Measurements from ENCODE around the gene CEP41. TPM values are rescaled to one million over a fixed set of nuclear protein-coding genes. Genes with fewer than 3 reads are reported as not detected.

CEP41 gene
- polyA plus RNA-seq, 2 of the 4 experiments (the other 2 are of a cell fraction): 13.0 to 23.1 TPM

GRCh38 chr7:130461272-130461671 is 20.5 kb upstream of the CEP41 start:
- no peak overlapping the region for H3K4me2 ChIP-seq
- TF ChIP-seq JUNB (IDR thresholded peaks at IDR 0.05): no peak
- no peak for TF ChIP-seq POLR2AphosphoS2 (conservative IDR thresholded peaks at IDR 0.05; ENCODE audit: low read length)
- no peak for TF ChIP-seq FOSL2 (IDR thresholded peaks at IDR 0.05)
- no peak for TF ChIP-seq FOSL2 (CRISPR knock-in tag; IDR thresholded peaks at IDR 0.05)
- TF ChIP-seq NFE2L2 (conservative IDR thresholded peaks at IDR 0.05; ENCODE audit: low read length): no peak
- TF ChIP-seq REST (IDR thresholded peaks at IDR 0.05): no peak
- TF ChIP-seq MAX (IDR thresholded peaks at IDR 0.05): no peak
- TF ChIP-seq ATOH8 (CRISPR knock-in tag; IDR thresholded peaks at IDR 0.05; ENCODE audit: low read depth): no peak
- no peak for TF ChIP-seq MAZ (IDR thresholded peaks at IDR 0.05; ENCODE audit: borderline replicate concordance, low read depth, low read length)
- no peak for TF ChIP-seq HDAC2 (IDR thresholded peaks at IDR 0.05)
- TF ChIP-seq CEBPB (IDR thresholded peaks at IDR 0.05): no peak
- TF ChIP-seq HMGXB4 (CRISPR knock-in tag; IDR thresholded peaks at IDR 0.05; ENCODE audit: borderline replicate concordance): no peak
- no peak for TF ChIP-seq BHLHE40 (IDR thresholded peaks at IDR 0.05; ENCODE audit: low read depth, low read length)
- ChIA-PET POLR2A (no interaction called here), CTCF (no interaction called here)
- no peak for FAIRE-seq
- H3K9me3 ChIP-seq: peaks cover 18% of the 10 kb centered on the region
- no peak overlapping the region for H3K27ac ChIP-seq
- no peaks in the 10 kb centered on the region for H3K4me1 ChIP-seq
- WGBS (ENCODE audit: missing lambda C conversion rate): 94% methylated on average over 2 of the region's 2 CpGs
- no peak overlapping the region for H3K4me3 ChIP-seq
- no peak for ATAC-seq
- DNase-seq (ENCODE audit: low read depth in 1 of 2, low spot score in 1 of 2): no peak

GRCh38 chr7:130458257-130458656 is 17.4 kb upstream of the CEP41 start:
- FAIRE-seq (no peak), DNase-seq (ENCODE audit: low read depth in 1 of 2, low spot score in 1 of 2) (no peak), ATAC-seq (no peak)
- Histone ChIP-seq H3K27ac (no peak overlapping the region), H3K4me1 (no peaks in the 10 kb centered on the region), H3K4me3 (no peak overlapping the region), H3K4me2 (no peak overlapping the region), H3K9me3 (peaks cover 18% of the 10 kb centered on the region)
- TF ChIP-seq RAD21 (conservative IDR thresholded peaks at IDR 0.05 in 1 of 2, IDR thresholded peaks at IDR 0.05 in 1 of 2) (no peak), POLR2A (IDR thresholded peaks at IDR 0.05; ENCODE audit: low read length) (no peak), MAX (IDR thresholded peaks at IDR 0.05) (no peak), HOXB5 (CRISPR knock-in tag; IDR thresholded peaks at IDR 0.05) (no peak), ZFP36 (IDR thresholded peaks at IDR 0.05; ENCODE audit: borderline replicate concordance, partially characterized antibody) (no peak), PHF8 (IDR thresholded peaks at IDR 0.05; ENCODE audit: borderline replicate concordance, low read depth) (no peak), CTCF (IDR thresholded peaks at IDR 0.05) (no peak), TP53 (CRISPR knock-in tag; IDR thresholded peaks at IDR 0.05) (no peak), MAZ (IDR thresholded peaks at IDR 0.05; ENCODE audit: borderline replicate concordance, low read depth, low read length) (no peak), HOXA7 (CRISPR knock-in tag; IDR thresholded peaks at IDR 0.05) (no peak), RFX5 (IDR thresholded peaks at IDR 0.05) (no peak), ESRRA (IDR thresholded peaks at IDR 0.05; ENCODE audit: borderline replicate concordance, low read length) (no peak), HEYL (CRISPR knock-in tag; IDR thresholded peaks at IDR 0.05) (no peak), CEBPB (IDR thresholded peaks at IDR 0.05) (no peak), RNF2 (IDR thresholded peaks at IDR 0.05; ENCODE audit: borderline replicate concordance, low read depth) (no peak)
- ChIA-PET POLR2A (no interaction called here), CTCF (interaction anchor here (1.1 kb wide), 2 partner anchors 36 to 144 kb away, joined by 3 read pairs; no protein-coding TSS in a partner anchor)
- 1% methylated on average over 2 of the region's 2 CpGs for WGBS (ENCODE audit: missing lambda C conversion rate)
